ENCODE measurements around the gene SLC30A3.

SLC30A3 gene

GRCh38 chr2:27243391-27244130 is 19.3 kb downstream of the SLC30A3 start:
- POLR2A ChIA-PET: interaction anchor here (1.0 kb wide), 1 partner anchor 18 kb away, joined by 3 read pairs; no protein-coding TSS in a partner anchor
- DNase-seq (ENCODE audit: extremely low spot score): no peak
- no peak for TF ChIP-seq ARNT (IDR thresholded peaks at IDR 0.05)
- TF ChIP-seq CTBP1 (IDR thresholded peaks at IDR 0.05; ENCODE audit: borderline replicate concordance): no peak
- TF ChIP-seq FOXA1 (IDR thresholded peaks at IDR 0.05): no peak
- TF ChIP-seq HDGF (IDR thresholded peaks at IDR 0.05; ENCODE audit: borderline replicate concordance): no peak
- TF ChIP-seq FOXM1 (IDR thresholded peaks at IDR 0.05; ENCODE audit: borderline replicate concordance): no peak
- no peak for TF ChIP-seq LEF1 (IDR thresholded peaks at IDR 0.05; ENCODE audit: borderline replicate concordance)
- TF ChIP-seq ELF4 (IDR thresholded peaks at IDR 0.05): no peak
- TF ChIP-seq L3MBTL2 (conservative IDR thresholded peaks at IDR 0.05): no peak
- TF ChIP-seq ZNF384 (IDR thresholded peaks at IDR 0.05): no peak
- no peak for TF ChIP-seq TARDBP (IDR thresholded peaks at IDR 0.05)
- no peak for TF ChIP-seq FOXK2 (IDR thresholded peaks at IDR 0.05)
- no peak for TF ChIP-seq BHLHE40 (IDR thresholded peaks at IDR 0.05; ENCODE audit: borderline replicate concordance)
- TF ChIP-seq NFRKB (IDR thresholded peaks at IDR 0.05): no peak
- no peak for TF ChIP-seq SUZ12 (IDR thresholded peaks at IDR 0.05)
- no peak for TF ChIP-seq SP1 (IDR thresholded peaks at IDR 0.05)
- TF ChIP-seq PKNOX1 (IDR thresholded peaks at IDR 0.05): no peak
- CTCF ChIA-PET: no interaction called here

- POLR2A ChIA-PET: interaction anchor here (0.9 to 1.6 kb wide), 3 partner anchors 9 to 23 kb away, joined by 3 to 4 read pairs (median 4); no protein-coding TSS in a partner anchor
- CTCF ChIA-PET: interaction anchor here (1.7 kb wide), 1 partner anchor 37 kb away, joined by 4 read pairs; no protein-coding TSS in a partner anchor
- no peak for TF ChIP-seq SUZ12 (IDR thresholded peaks at IDR 0.05)
- no peak for TF ChIP-seq NFRKB (IDR thresholded peaks at IDR 0.05)
- no peak for DNase-seq (ENCODE audit: extremely low spot score)
These were observed 20.3 kb downstream of the SLC30A3 start for GRCh38 chr2:27242614-27242951.

GRCh38 chr2:27241761-27242613 is 20.9 kb downstream of the SLC30A3 start:
- TF ChIP-seq SP1 (IDR thresholded peaks at IDR 0.05): no peak
- TF ChIP-seq ZNF384 (IDR thresholded peaks at IDR 0.05): no peak
- TF ChIP-seq FOXA1 (IDR thresholded peaks at IDR 0.05): no peak
- CTCF ChIA-PET: interaction anchor here (0.8 to 1.7 kb wide), 2 partner anchors 10 to 37 kb away, joined by 3 to 4 read pairs; no protein-coding TSS in a partner anchor
- POLR2A ChIA-PET: interaction anchor here (0.9 to 1.6 kb wide), 6 partner anchors 9 to 30 kb away, joined by 3 to 4 read pairs (median 4); partner anchors contain the start of genes ATRAID, SLC30A3 and SLC5A6
- no peak for DNase-seq (ENCODE audit: extremely low spot score)

- CTCF ChIA-PET: no interaction called here
- TF ChIP-seq FOXA1 (IDR thresholded peaks at IDR 0.05) (no peak), PKNOX1 (IDR thresholded peaks at IDR 0.05) (no peak), SP1 (IDR thresholded peaks at IDR 0.05) (no peak), FOXM1 (IDR thresholded peaks at IDR 0.05; ENCODE audit: borderline replicate concordance) (no peak), BHLHE40 (IDR thresholded peaks at IDR 0.05; ENCODE audit: borderline replicate concordance) (no peak), ELF4 (IDR thresholded peaks at IDR 0.05) (no peak), NFRKB (IDR thresholded peaks at IDR 0.05) (no peak), SUZ12 (IDR thresholded peaks at IDR 0.05) (no peak), HDGF (IDR thresholded peaks at IDR 0.05; ENCODE audit: borderline replicate concordance) (no peak), ZNF384 (IDR thresholded peaks at IDR 0.05) (no peak), FOXK2 (IDR thresholded peaks at IDR 0.05) (no peak)
- POLR2A ChIA-PET: interaction anchor here (1.2 kb wide), 1 partner anchor 29 kb away, joined by 3 read pairs; the partner anchor contains the start of genes ATRAID and SLC5A6
- DNase-seq (ENCODE audit: extremely low spot score): no peak
These were observed 22.4 kb downstream of the SLC30A3 start for GRCh38 chr2:27240406-27240805.

- ChIA-PET CTCF (no interaction called here), POLR2A (no interaction called here)
- TF ChIP-seq TARDBP (IDR thresholded peaks at IDR 0.05) (no peak), CTBP1 (IDR thresholded peaks at IDR 0.05; ENCODE audit: borderline replicate concordance) (no peak), SUZ12 (IDR thresholded peaks at IDR 0.05) (no peak), PKNOX1 (IDR thresholded peaks at IDR 0.05) (no peak), FOXA1 (IDR thresholded peaks at IDR 0.05) (no peak), NFRKB (IDR thresholded peaks at IDR 0.05) (no peak), ELF4 (IDR thresholded peaks at IDR 0.05) (no peak), HDGF (IDR thresholded peaks at IDR 0.05; ENCODE audit: borderline replicate concordance) (no peak), SP1 (IDR thresholded peaks at IDR 0.05) (no peak), L3MBTL2 (conservative IDR thresholded peaks at IDR 0.05) (no peak)
- no peak for DNase-seq (ENCODE audit: extremely low spot score)
These were observed 23.9 kb downstream of the SLC30A3 start for GRCh38 chr2:27238976-27239375.

- ChIA-PET CTCF (interaction anchor here (0.6 kb wide), 1 partner anchor 467 kb away, joined by 3 read pairs; no protein-coding TSS in a partner anchor), POLR2A (no interaction called here)
- no peak for DNase-seq (ENCODE audit: extremely low spot score)
- TF ChIP-seq CTBP1 (IDR thresholded peaks at IDR 0.05; ENCODE audit: borderline replicate concordance) (no peak), ARNT (IDR thresholded peaks at IDR 0.05) (no peak), SP1 (IDR thresholded peaks at IDR 0.05) (no peak), LEF1 (IDR thresholded peaks at IDR 0.05; ENCODE audit: borderline replicate concordance) (no peak), ELF4 (IDR thresholded peaks at IDR 0.05) (no peak), TARDBP (IDR thresholded peaks at IDR 0.05) (no peak), NFRKB (IDR thresholded peaks at IDR 0.05) (no peak), FOXK2 (IDR thresholded peaks at IDR 0.05) (no peak), FOXM1 (IDR thresholded peaks at IDR 0.05; ENCODE audit: borderline replicate concordance) (no peak), HDGF (IDR thresholded peaks at IDR 0.05; ENCODE audit: borderline replicate concordance) (no peak), SUZ12 (IDR thresholded peaks at IDR 0.05) (no peak), ZNF384 (IDR thresholded peaks at IDR 0.05) (no peak), PKNOX1 (IDR thresholded peaks at IDR 0.05) (no peak), L3MBTL2 (conservative IDR thresholded peaks at IDR 0.05) (no peak), FOXA1 (IDR thresholded peaks at IDR 0.05) (no peak), BHLHE40 (IDR thresholded peaks at IDR 0.05; ENCODE audit: borderline replicate concordance) (no peak)
These were observed 25.4 kb downstream of the SLC30A3 start for GRCh38 chr2:27237341-27237945.

Measured in HEK293T (cell line).